OCI-LY7 (cell line): ENCODE results near the gene EID3.

Experiments used
- CTCF ChIP-seq: fragments of 200-600 bp; sonication (generic); conservative IDR thresholded peaks from 2 replicates; pipeline ENCODE4 v1.5.1; 2014; ENCODE audit warnings: mild to moderate bottlenecking, antibody characterized with exemption, low read length, moderate library complexity, mixed read lengths
- EZH2phosphoT487 ChIP-seq: fragments of 200-600 bp; sonication (generic); IDR thresholded peaks from 2 replicates; pipeline ENCODE4 v1.6.1; 2018; ENCODE audit warnings: low read depth, borderline replicate concordance, mild to moderate bottlenecking, mixed run types, antibody characterized with exemption, low read length, moderate library complexity, mixed read lengths

GRCh38 chr12:104257913-104258472, 45.5 kb upstream of the EID3 start:
- TF ChIP-seq CTCF (no peak), EZH2phosphoT487 (no peak)
